PFSK-1 (cell line): ENCODE measurements around the gene TMEM150B. TPM values are rescaled to one million over a fixed set of nuclear protein-coding genes. Genes with fewer than 3 reads are reported as not detected.

Source experiments
- FOXP2 ChIP-seq: optimal IDR thresholded peaks from 2 replicates; pipeline ENCODE3; 2011; ENCODE audit warnings: borderline replicate concordance, control low read depth, inconsistent platforms; ENCODE audit not compliant: insufficient read depth; ENCODE audit errors: extremely low read length, extremely low read depth
- POLR2AphosphoS5 ChIP-seq: IDR thresholded peaks from 2 replicates; pipeline ENCODE4 v1.6.1; 2012; ENCODE audit warnings: low read depth, mild to moderate bottlenecking, control low read depth, low read length, moderate library complexity
- REST ChIP-seq, 2 experiments: IDR thresholded peaks; 2 replicates each; pipeline versions ENCODE4 v1.6.1 to v1.8.0; 2011 to 2012; ENCODE audit warnings: low read depth in 2 of 2, low read length in 2 of 2, control low read depth in 1 of 2, inconsistent platforms in 1 of 2, mild to moderate bottlenecking in 1 of 2, moderate library complexity in 1 of 2; ENCODE audit not compliant: insufficient read depth in 1 of 2
- SIN3A ChIP-seq: IDR thresholded peaks from 2 replicates; pipeline ENCODE4 v1.6.1; 2012; ENCODE audit warnings: mild to moderate bottlenecking, low read length, moderate library complexity, borderline replicate concordance; ENCODE audit not compliant: insufficient read depth
- TAF1 ChIP-seq: IDR thresholded peaks from 2 replicates; pipeline ENCODE4 v1.6.1; 2012; ENCODE audit warnings: low read length, control low read depth, borderline replicate concordance; ENCODE audit not compliant: insufficient read depth
- polyA plus RNA-seq: library from polyadenylated mRNA; unstranded; fragments of >200 nt; gene quantifications from one replicate; pipeline ENCODE4 v1.2.1, GENCODE V29; 2012; ENCODE audit warnings: low read depth, missing spikeins; ENCODE audit not compliant: insufficient read length

Gene TMEM150B
- not detected for polyA plus RNA-seq

GRCh38 chr19:55325172-55325571 is at the start of gene TMEM150B:
TSS of gene TMEM150B (minus strand) at chr19:55325341. CDS start at chr19:55321036, 4,305 bp downstream.
- TF ChIP-seq FOXP2 (no peak), POLR2AphosphoS5 (no peak), SIN3A (no peak), REST (IDR thresholded peaks at IDR 0.05; ENCODE audit: insufficient read depth in 1 of 2, low read depth in 2 of 2, low read length in 2 of 2) (no peak), TAF1 (no peak)

- no peak for TF ChIP-seq TAF1
- no peak for TF ChIP-seq SIN3A
- no peak for TF ChIP-seq POLR2AphosphoS5
- TF ChIP-seq REST (IDR thresholded peaks at IDR 0.05; ENCODE audit: insufficient read depth in 1 of 2, low read depth in 2 of 2, low read length in 2 of 2) = no peak
Observed at GRCh38 chr19:55373993-55374757, 49.0 kb upstream of the TMEM150B start.

- TF ChIP-seq SIN3A = no peak
- TF ChIP-seq TAF1 = no peak
- no peak for TF ChIP-seq FOXP2
- no peak for TF ChIP-seq REST (IDR thresholded peaks at IDR 0.05; ENCODE audit: insufficient read depth in 1 of 2, low read depth in 2 of 2, low read length in 2 of 2)
- TF ChIP-seq POLR2AphosphoS5 = no peak
Observed at GRCh38 chr19:55373306-55373992, 48.3 kb upstream of the TMEM150B start.

- no peak for TF ChIP-seq TAF1
- TF ChIP-seq REST (IDR thresholded peaks at IDR 0.05; ENCODE audit: insufficient read depth in 1 of 2, low read depth in 2 of 2, low read length in 2 of 2) = no peak
- TF ChIP-seq SIN3A = no peak
- TF ChIP-seq POLR2AphosphoS5 = no peak
- TF ChIP-seq FOXP2 = no peak
Observed at GRCh38 chr19:55372316-55373081, 47.4 kb upstream of the TMEM150B start.
